GM21526 (cell line): Measurements from ENCODE around the gene TP53AIP1.
"Not testable (repeated sequence)": the region's sequence is repeated elsewhere in the genome, so short reads cannot be mapped to it uniquely, and the experiment has no call there.

Source experiments
- ATAC-seq: cut with Tn5 transposase; IDR thresholded peaks from one replicate; pipeline ENCODE4 v1.9.1; 2021; ENCODE audit warnings: moderate library complexity; ENCODE audit not compliant: unreplicated experiment, low FRiP score

TP53AIP1 gene

GRCh38 chr11:128926437-128927107, 16.1 kb downstream of the TP53AIP1 start:
- no peak for ATAC-seq

- ATAC-seq, result no peak
These were observed 16.7 kb downstream of the TP53AIP1 start for GRCh38 chr11:128926000-128926399.

- ATAC-seq, result no peak
These were observed 17.4 kb downstream of the TP53AIP1 start for GRCh38 chr11:128925250-128925600.

- no peak for ATAC-seq
These were observed 18.0 kb downstream of the TP53AIP1 start for GRCh38 chr11:128924510-128925249.

- ATAC-seq, result no peak
These were observed 18.6 kb downstream of the TP53AIP1 start for GRCh38 chr11:128924104-128924503.

GRCh38 chr11:128921793-128922192, 20.9 kb downstream of the TP53AIP1 start:
- no peak for ATAC-seq

GRCh38 chr11:128920666-128921065, 22.0 kb downstream of the TP53AIP1 start:
- no peak for ATAC-seq

- not testable (repeated sequence) for ATAC-seq
These were observed 23.0 kb downstream of the TP53AIP1 start for GRCh38 chr11:128919635-128920034.

GRCh38 chr11:128919216-128919615, 23.5 kb downstream of the TP53AIP1 start:
- no peak for ATAC-seq

GRCh38 chr11:128917144-128917724, 25.4 kb downstream of the TP53AIP1 start:
- no peak for ATAC-seq

GRCh38 chr11:128916681-128917080, 26.0 kb downstream of the TP53AIP1 start:
- ATAC-seq, result no peak

GRCh38 chr11:128916037-128916572, 26.6 kb downstream of the TP53AIP1 start:
- ATAC-seq, result no peak

GRCh38 chr11:128915149-128915521, 27.5 kb downstream of the TP53AIP1 start:
- ATAC-seq, result no peak

- no peak for ATAC-seq
These were observed 28.2 kb downstream of the TP53AIP1 start for GRCh38 chr11:128914216-128915148.

- ATAC-seq, result no peak
These were observed 28.9 kb downstream of the TP53AIP1 start for GRCh38 chr11:128913806-128914205.

GRCh38 chr11:128911701-128912100, 31.0 kb downstream of the TP53AIP1 start:
- no peak for ATAC-seq

GRCh38 chr11:128911239-128911638, 31.4 kb downstream of the TP53AIP1 start:
- ATAC-seq, result no peak

- ATAC-seq, result no peak
These were observed 32.1 kb downstream of the TP53AIP1 start for GRCh38 chr11:128910576-128910975.

- ATAC-seq, result no peak
These were observed 33.1 kb downstream of the TP53AIP1 start for GRCh38 chr11:128909438-128910125.
